Ishikawa (cell line): ENCODE data around the gene GPR78.

Experiments used
- EP300 ChIP-seq: IDR thresholded peaks from 2 replicates; pipeline ENCODE4 v1.6.1; 2012; ENCODE audit warnings: borderline replicate concordance
- FOXM1 ChIP-seq: IDR thresholded peaks from 2 replicates; pipeline ENCODE4 v1.6.1; 2012; ENCODE audit warnings: low read depth, borderline replicate concordance
- NFIC ChIP-seq: IDR thresholded peaks from 2 replicates; pipeline ENCODE4 v1.6.1; 2012
- RAD21 ChIP-seq: IDR thresholded peaks from 2 replicates; pipeline ENCODE4 v1.6.1; 2012; ENCODE audit warnings: low read depth
- TCF12 ChIP-seq: IDR thresholded peaks from 2 replicates; pipeline ENCODE4 v1.6.1; 2012; ENCODE audit warnings: low read depth
- TF ChIP-seq, protein P1 (sequence below): IDR thresholded peaks from 2 replicates; pipeline ENCODE4 v1.6.1; 2012

GRCh38 chr4:8585186-8585585 lies 5.0 kb downstream of the GPR78 start:
- TF ChIP-seq NFIC (no peak), RAD21 (no peak), TCF12 (no peak), FOXM1 (no peak), EP300 (no peak)
- TF ChIP-seq, protein P1, sequence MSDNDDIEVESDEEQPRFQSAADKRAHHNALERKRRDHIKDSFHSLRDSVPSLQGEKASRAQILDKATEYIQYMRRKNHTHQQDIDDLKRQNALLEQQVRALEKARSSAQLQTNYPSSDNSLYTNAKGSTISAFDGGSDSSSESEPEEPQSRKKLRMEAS = no peak
